BLaER1 (cell line): ENCODE results near the gene ANKRD24.
A peak's percentile ranks its signal among the peaks of the same experiment; 100 is the strongest.

Experiments
- H3K27ac ChIP-seq: shearing (Covaris generic); formaldehyde crosslinking; 2 replicates; pipeline ENCODE4 v1.8.1; 2022
- H3K27me3 ChIP-seq: shearing (Covaris generic); formaldehyde crosslinking; 2 replicates; pipeline ENCODE4 v1.8.1; 2022
- H3K36me3 ChIP-seq: shearing (Covaris generic); formaldehyde crosslinking; 2 replicates; pipeline ENCODE4 v1.8.1; 2022
- H3K4me1 ChIP-seq: shearing (Covaris generic); formaldehyde crosslinking; 2 replicates; pipeline ENCODE4 v1.8.1; 2022
- H3K4me2 ChIP-seq: shearing (Covaris generic); formaldehyde crosslinking; 2 replicates; pipeline ENCODE4 v1.8.1; 2022
- H3K4me3 ChIP-seq: shearing (Covaris generic); formaldehyde crosslinking; 2 replicates; pipeline ENCODE4 v1.8.1; 2022
- H3K9ac ChIP-seq: shearing (Covaris generic); formaldehyde crosslinking; 2 replicates; pipeline ENCODE4 v1.8.1; 2022
- H3K9me3 ChIP-seq: shearing (Covaris generic); formaldehyde crosslinking; 2 replicates; pipeline ENCODE4 v1.8.1; 2022
- H4K20me1 ChIP-seq: shearing (Covaris generic); formaldehyde crosslinking; 2 replicates; pipeline ENCODE4 v1.8.1; 2022
- Cebpa-rat ChIP-seq: shearing (Covaris generic); IDR thresholded peaks from 2 replicates; pipeline ENCODE4 v1.8.1; 2022

ANKRD24 gene

GRCh38 chr19:4172861-4173473 is 9.5 kb upstream of the ANKRD24 start:
- peaks cover 27% of the 10 kb centered on the region for H3K36me3 ChIP-seq
- H3K4me1 ChIP-seq: no peaks in the 10 kb centered on the region
- H3K27ac ChIP-seq: no peak overlapping the region
- H3K9ac ChIP-seq: no peak overlapping the region
- peaks cover 41% of the 10 kb centered on the region for H4K20me1 ChIP-seq
- no peak overlapping the region; the same call in 1 of the 2 replicates for H3K4me2 ChIP-seq
- TF ChIP-seq Cebpa-rat: no peak
- no peak overlapping the region for H3K4me3 ChIP-seq
- no peaks in the 10 kb centered on the region for H3K9me3 ChIP-seq
- peaks cover 20% of the 10 kb centered on the region for H3K27me3 ChIP-seq

- Histone ChIP-seq H3K36me3 (peaks cover 34% of the 10 kb centered on the region), H3K27me3 (peaks cover 20% of the 10 kb centered on the region), H3K4me1 (no peaks in the 10 kb centered on the region), H4K20me1 (peaks cover 41% of the 10 kb centered on the region), H3K4me2 (no peak overlapping the region), H3K4me3 (no peak overlapping the region), H3K9ac (no peak overlapping the region), H3K9me3 (no peaks in the 10 kb centered on the region), H3K27ac (no peak overlapping the region)
- TF ChIP-seq Cebpa-rat: no peak
Observed at GRCh38 chr19:4173479-4174212, 8.8 kb upstream of the ANKRD24 start.

DNA sequence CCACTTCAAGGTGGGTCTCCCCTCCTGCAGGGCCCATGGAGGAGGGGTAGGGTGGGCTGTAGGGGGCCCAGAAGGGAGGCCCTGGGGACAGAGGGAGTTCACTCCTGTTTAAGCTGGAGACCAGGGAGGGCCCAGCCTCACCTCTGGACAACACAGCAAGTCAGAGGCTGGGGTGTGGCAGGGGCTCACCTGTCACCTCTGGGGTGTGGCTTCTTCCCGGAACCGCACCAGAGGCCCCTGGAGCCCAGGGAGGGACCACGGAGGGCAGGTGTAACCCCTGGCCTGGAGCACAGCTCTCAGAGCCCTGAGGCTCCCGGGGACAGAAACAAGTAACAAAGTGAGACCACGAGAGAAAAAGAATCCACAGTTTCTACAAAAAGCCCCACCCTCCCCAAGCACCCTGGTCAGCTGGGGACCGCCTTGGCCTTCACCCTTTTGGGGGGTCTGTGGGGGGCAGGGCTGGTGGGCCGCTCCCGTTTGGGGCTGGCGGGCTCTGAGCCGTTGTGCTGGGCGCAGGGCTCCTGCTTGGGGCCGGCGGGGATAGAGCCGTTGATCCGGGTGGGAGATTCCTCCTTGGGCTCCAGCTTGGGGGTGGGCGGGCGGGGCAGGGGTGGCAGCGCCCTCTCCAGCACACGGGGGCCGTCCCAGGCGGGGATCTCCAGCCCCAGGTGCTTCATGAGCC is 8.1 kb upstream of the ANKRD24 start:
- Histone ChIP-seq H3K36me3 (peaks cover 41% of the 10 kb centered on the region), H3K4me2 (no peak overlapping the region), H3K4me1 (no peaks in the 10 kb centered on the region), H3K4me3 (no peak overlapping the region), H4K20me1 (peaks cover 41% of the 10 kb centered on the region), H3K9ac (no peak overlapping the region), H3K27ac (no peak overlapping the region), H3K27me3 (peaks cover 20% of the 10 kb centered on the region), H3K9me3 (no peaks in the 10 kb centered on the region)
- TF ChIP-seq Cebpa-rat: no peak

DNA sequence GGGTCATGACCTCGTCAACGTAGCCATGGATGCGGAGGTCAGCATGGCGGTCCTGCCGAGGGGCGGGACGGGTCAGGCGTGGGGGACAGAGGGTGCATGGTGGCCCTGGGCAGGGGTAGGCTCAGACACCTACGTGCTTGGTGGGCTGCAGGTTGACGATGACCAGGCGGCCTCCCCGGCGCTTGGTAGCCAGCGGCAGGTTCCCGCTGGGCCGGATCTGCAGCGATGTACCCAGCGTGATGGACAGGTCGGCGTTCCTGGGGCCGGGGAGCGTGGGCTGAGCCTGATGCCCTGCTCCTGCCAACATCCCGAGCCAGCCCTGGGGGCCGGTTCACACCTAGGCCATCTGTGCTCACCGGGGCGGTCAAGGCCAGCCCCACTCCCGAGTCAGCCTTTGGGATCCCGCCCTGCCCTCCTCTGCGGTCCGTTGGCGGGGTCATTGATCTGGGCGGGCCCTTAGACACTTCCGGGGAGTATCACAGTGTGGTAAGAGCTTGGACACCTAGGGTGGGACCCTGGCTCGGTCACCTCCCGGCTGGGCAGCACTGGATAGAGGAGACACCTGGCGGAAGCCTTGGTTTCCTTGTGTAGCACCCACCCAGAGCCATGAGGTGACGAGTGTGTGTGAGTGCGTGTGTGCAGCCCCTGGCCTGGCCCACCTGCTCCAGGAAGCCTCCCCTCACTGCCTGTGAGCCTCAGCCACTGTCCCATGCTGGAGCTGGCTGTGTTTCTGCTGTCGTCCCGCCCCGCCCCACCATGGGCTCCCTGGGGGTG is 7.4 kb upstream of the ANKRD24 start:
- no peak for TF ChIP-seq Cebpa-rat
- Histone ChIP-seq H3K9me3 (no peaks in the 10 kb centered on the region), H3K36me3 (peaks cover 48% of the 10 kb centered on the region), H3K4me3 (no peak overlapping the region), H3K27me3 (peaks cover 20% of the 10 kb centered on the region), H4K20me1 (peaks cover 41% of the 10 kb centered on the region), H3K4me2 (no peak overlapping the region), H3K9ac (no peak overlapping the region), H3K27ac (no peak overlapping the region), H3K4me1 (no peaks in the 10 kb centered on the region)

DNA sequence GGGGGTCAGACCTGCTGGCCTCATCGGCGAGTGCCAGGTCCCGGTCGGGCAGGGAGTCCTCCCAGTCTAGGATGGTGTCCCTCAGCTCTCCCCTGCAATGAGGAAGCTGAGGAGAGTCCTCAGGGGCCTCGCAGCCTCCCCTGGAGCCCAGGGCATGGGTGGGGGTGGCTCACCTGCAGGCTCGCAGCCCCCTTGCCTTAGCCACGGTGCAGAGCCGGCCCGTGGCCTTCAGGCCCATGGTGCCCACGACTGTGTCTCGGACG is 6.9 kb upstream of the ANKRD24 start:
- Histone ChIP-seq H3K9me3 (no peaks in the 10 kb centered on the region), H4K20me1 (peaks cover 41% of the 10 kb centered on the region), H3K27ac (no peak overlapping the region), H3K4me1 (peaks cover 5% of the 10 kb centered on the region), H3K9ac (no peak overlapping the region), H3K4me3 (no peak overlapping the region), H3K4me2 (no peak overlapping the region), H3K27me3 (peaks cover 20% of the 10 kb centered on the region), H3K36me3 (peaks cover 53% of the 10 kb centered on the region)
- TF ChIP-seq Cebpa-rat: no peak

- Histone ChIP-seq H3K9ac (no peak overlapping the region), H3K27me3 (peaks cover 11% of the 10 kb centered on the region), H3K36me3 (peaks cover 57% of the 10 kb centered on the region), H3K4me2 (no peak overlapping the region), H3K4me1 (peaks cover 18% of the 10 kb centered on the region), H3K27ac (no peak overlapping the region), H3K4me3 (no peak overlapping the region), H3K9me3 (no peaks in the 10 kb centered on the region), H4K20me1 (peaks cover 33% of the 10 kb centered on the region)
- TF ChIP-seq Cebpa-rat: no peak
Observed at GRCh38 chr19:4177146-4177545, 5.3 kb upstream of the ANKRD24 start.

GRCh38 chr19:4178990-4179389 is 3.5 kb upstream of the ANKRD24 start:
- Histone ChIP-seq H3K27ac (no peak overlapping the region), H4K20me1 (peaks cover 14% of the 10 kb centered on the region), H3K4me2 (no peak overlapping the region), H3K36me3 (peaks cover 57% of the 10 kb centered on the region), H3K27me3 (no peaks in the 10 kb centered on the region), H3K9me3 (no peaks in the 10 kb centered on the region), H3K4me1 (peaks cover 27% of the 10 kb centered on the region), H3K9ac (no peak overlapping the region), H3K4me3 (no peak overlapping the region)
- TF ChIP-seq Cebpa-rat: no peak

DNA sequence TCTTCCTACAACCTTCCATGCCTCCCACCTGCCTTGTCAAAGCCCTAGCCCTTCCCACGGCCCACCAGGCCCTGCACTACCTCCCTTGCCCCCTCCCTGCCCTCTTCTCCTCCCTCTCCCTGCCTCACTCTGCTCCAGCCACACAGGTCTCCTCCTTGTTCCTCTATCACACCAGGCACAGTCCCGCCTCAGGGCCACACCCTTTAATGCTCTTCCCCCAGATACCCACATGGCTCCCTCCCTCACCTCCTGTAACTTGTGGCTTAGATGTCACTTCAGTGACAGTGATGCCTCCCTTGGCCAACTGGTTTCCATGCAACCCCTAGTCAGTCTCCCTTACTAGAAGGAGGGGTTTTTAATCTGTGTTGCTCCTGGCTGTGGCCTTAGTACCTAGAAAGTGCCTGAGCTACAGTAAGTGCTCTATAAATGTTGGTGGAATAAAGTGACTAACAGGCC is 1.4 kb upstream of the ANKRD24 start:
- H3K4me2 ChIP-seq: peak overlapping the region; percentile 98
- TF ChIP-seq Cebpa-rat: no peak
- peak overlapping the region; percentile 90 for H3K9ac ChIP-seq
- no peaks in the 10 kb centered on the region; the same call in 1 of the 2 replicates for H4K20me1 ChIP-seq
- H3K9me3 ChIP-seq: no peaks in the 10 kb centered on the region
- H3K4me3 ChIP-seq: peak overlapping the region; percentile 86
- peaks cover 35% of the 10 kb centered on the region for H3K4me1 ChIP-seq
- no peak overlapping the region for H3K27ac ChIP-seq
- no peaks in the 10 kb centered on the region for H3K27me3 ChIP-seq
- peaks cover 44% of the 10 kb centered on the region for H3K36me3 ChIP-seq

DNA sequence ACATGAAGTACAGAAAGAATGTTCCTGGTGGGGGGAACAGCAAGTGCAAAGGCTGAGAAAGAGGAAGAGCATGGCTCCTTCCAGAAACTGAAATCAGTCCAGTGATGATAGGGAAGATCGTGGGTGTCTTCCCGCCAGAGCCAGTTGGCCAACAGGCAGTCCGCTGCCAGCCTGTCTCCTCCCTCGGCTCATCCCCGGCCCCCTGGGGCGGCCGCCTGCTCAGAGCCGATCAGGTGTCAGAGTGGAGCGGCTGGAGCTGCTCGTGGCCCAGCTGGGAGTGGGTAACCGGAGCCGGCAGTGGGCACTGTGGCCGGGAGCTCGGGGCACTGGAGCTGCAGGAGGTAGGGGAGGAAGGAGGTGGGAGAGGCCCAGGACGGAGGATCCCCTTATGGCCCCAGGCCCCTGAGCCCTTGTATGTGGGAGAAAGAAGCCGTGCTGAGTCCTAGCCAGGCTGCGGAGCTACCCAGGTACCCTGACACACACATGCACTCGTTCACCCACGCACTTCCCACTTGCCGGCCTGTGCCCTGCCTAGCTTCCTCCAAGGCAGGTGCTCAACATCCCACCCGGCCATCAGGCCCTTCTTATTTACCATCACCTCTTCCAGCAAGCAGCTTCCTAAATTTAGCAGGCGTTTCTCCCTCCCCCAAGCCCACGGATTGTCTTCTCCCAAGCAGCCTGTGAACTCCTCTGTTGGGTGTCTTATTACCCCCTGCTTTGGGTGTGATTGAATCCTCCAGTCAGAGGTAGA is 1.7 kb downstream of the ANKRD24 start:
- H3K27ac ChIP-seq: no peak overlapping the region
- no peaks in the 10 kb centered on the region for H3K9me3 ChIP-seq
- no peak for TF ChIP-seq Cebpa-rat
- no peak overlapping the region for H3K4me3 ChIP-seq
- no peaks in the 10 kb centered on the region; the same call in 1 of the 2 replicates for H4K20me1 ChIP-seq
- peaks cover 38% of the 10 kb centered on the region for H3K4me1 ChIP-seq
- H3K9ac ChIP-seq: no peak overlapping the region
- peaks cover 18% of the 10 kb centered on the region for H3K36me3 ChIP-seq
- no peaks in the 10 kb centered on the region for H3K27me3 ChIP-seq
- H3K4me2 ChIP-seq: no peak overlapping the region
